Activated CD4-positive, alpha-beta T cell treated with anti-CD3 and anti-CD28 coated beads for 48 hours (primary cell): ENCODE results near the gene YPEL4.
A peak's percentile ranks its signal among the peaks of the same experiment; 100 is the strongest.

ENCODE experiments used
- DNase-seq: peaks from one replicate; pipeline ENCODE4 v3.0.0-alpha.2; 2020

Gene YPEL4

DNA sequence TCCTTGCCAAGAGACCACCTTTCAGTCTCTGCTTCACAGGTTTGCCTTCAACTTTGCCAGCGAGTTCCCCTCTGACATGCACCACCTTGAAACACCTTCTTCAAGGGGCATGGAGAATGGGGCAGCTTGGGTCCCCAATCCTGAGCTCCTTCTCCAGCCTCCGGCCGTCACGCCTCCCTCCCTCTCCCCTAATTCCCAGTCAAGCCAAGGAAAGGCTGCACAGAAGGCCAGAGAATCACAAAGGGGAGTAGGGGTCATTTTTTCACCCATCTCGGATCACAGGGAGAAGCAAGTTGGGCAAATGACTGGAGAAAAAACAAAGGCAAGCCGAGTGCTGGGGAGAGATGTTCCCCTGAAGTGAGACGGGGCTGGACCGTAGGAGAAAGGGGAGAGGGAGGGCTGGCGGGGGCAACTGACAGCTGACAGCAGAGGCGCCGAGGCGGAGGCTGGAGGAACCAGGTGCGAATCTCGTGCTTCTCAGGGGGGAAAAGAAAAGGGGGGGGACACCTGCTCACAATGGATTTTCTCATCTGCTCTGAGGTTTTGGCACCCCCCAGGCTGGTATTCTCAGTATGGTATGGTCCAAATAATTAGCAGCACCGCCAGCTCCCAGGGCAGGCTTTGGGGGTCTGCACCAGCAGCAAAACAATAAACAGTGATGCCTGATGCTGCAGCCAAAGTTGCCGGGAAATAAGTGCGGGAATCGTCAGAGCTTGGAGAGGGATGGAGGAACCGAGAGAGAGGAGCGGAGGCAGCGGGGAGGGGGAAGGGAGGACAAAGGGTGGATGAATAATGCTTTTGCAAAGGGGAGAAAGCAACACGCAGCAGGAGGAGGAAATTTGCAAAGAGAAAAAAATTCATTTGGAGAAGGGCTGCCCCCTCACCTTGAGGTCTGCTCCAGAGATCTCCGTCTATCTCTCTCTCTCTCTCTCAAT lies 644 bp downstream of the YPEL4 start:
- no peak for DNase-seq

DNA sequence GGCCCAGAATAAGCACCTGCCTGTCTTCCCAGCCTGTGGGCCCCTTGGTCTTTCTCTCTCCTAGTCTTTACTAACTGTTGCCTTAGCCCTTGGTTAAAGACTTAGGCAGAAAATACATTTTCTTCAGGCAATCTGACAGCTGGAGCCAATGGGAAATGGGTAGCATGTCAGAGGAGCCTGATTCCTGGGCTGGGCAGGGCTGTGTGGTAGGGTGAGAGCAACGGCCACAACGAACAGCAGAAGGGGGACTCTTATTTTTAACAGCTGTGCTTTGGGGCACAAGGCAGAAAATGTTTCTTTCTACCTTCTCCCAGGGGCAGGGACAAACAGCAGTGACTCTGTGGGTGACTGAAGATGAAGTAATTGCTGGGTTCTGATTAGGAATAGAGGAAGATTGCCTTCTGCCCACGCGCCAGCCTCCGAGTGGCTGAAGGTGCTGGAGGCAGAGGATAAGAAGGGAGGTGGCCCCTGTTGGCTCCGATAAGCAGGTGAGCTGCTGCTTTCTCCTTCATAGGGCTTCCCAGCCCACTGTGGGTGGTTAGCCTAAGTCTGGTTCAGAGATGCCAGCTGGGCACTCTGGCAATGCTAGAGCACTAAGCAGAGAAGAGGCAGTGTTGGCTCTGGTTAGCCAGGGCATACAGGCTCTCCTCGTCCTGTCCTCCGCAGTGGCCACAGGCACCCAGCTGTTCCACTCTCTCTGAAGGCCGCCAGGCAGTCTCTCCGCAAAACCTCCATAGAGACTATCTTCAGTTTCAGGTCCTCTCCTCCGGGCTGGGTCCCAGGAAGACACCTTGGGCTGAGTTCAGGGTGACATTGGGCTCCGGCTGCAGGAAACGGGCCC lies 1.5 kb downstream of the YPEL4 start:
- DNase-seq: no peak

DNA sequence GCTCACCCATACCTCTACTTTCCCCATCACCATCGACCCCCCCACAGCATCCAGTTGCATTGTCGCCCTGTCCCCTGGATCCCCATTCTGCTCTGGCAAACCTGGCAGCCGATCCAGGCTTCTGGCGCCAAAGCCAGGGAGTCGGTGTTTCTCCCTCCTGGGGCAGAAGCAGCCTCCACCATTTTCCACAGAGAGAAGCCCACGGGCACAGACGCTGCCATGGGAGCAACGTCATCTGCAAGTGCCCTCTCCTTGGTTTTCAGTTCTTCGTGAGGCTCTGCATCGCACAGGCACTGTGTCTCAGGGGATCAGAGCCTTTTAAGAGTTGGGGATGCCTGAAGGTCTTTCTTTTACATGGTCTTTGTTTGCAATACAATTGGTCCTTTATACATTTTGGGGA lies 2.3 kb downstream of the YPEL4 start:
- DNase-seq: no peak

- no peak for DNase-seq
Measured at GRCh38 chr11:57646799-57647303, 2.9 kb downstream of the YPEL4 start.

DNA sequence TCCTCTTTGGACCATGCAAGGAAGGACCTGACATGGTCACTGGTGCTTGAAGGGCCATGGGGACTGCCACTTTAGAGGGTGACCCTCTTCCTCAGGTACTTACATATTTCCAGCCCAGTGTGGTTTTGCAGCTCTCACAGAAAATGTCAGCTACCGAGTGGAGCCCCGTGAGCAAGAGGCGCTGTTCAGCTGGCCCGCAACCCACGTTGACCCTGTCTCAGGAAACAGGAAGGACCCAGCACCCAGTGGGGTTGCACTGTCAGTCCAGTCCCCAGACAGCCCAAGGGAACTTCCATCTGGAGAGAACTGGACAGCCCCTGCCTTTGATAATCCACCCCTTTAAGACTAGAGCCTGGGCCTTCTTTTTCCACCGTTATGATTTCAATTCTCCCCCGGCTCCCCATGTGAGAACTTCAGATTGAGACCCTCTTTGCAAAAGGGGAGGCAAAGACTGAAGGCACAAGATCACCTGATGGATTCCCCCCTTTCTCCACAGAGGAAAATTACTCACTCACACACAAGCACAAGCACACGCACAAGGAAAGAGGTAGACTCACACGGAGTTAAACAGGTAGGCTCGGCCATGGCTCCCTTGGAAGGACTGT lies 3.4 kb downstream of the YPEL4 start:
- DNase-seq: no peak

DNA sequence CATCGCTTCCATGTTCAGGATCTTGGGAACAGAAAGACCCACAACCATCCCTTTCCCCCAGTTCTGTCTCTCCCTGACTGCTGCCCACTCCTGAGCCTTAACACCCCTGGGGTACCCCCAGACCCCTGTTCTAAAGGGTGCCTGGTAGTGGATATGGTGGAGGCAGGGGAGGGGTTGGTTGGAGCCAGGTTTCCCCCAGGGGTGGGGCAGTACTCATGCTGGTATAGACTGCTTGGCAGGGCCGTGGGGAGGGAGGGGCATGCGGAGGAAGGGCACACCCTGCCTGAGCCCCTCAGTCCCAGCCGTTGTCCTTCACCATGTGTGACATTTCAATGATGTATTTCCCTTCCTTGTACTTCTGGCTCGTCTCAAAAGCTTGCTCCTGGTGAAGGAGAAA lies 4.0 kb downstream of the YPEL4 start:
- no peak for DNase-seq

GRCh38 chr11:57644748-57645688 lies 4.7 kb downstream of the YPEL4 start:
- DNase-seq: peak; percentile 92

GRCh38 chr11:57643802-57644201 lies 5.9 kb downstream of the YPEL4 start:
- DNase-seq: no peak

- DNase-seq: no peak
Measured at GRCh38 chr11:57641011-57641807, 8.5 kb downstream of the YPEL4 start.

DNA sequence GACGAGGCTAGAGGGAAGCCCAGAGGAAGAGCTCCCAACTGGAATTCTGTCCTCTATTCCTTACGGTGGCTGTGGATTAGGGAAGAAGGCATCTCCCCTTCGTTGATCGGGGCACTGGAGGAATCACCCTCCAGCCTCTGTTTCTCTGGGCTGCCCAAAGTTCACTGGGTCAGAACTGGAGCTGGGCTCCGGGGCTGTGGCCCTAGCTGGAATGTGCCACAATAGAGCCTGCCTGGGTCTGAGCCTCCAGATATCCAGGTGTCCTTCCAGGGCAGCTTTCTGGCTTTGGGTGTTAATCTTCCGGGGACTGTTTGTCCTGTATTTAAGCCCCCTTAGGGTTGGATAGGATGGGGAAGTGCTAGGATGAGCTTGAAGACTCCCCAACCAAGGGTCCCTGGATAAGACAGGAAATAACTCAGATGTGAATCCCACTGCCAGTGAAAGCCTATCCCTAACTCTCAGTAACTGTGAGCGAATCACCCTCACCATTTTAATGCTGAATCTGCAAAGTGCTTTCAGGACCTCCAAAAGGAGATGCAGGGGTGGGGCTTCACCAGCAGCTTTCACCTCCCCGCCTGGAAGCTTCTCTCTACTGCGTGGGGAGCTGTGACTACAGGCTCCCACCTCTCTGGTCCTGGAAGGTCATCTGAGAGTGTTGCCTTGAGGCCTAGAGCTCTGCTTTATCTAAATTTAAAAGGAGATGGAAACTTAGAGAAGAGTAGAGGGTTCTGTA lies 9.5 kb downstream of the YPEL4 start:
- DNase-seq: no peak

DNA sequence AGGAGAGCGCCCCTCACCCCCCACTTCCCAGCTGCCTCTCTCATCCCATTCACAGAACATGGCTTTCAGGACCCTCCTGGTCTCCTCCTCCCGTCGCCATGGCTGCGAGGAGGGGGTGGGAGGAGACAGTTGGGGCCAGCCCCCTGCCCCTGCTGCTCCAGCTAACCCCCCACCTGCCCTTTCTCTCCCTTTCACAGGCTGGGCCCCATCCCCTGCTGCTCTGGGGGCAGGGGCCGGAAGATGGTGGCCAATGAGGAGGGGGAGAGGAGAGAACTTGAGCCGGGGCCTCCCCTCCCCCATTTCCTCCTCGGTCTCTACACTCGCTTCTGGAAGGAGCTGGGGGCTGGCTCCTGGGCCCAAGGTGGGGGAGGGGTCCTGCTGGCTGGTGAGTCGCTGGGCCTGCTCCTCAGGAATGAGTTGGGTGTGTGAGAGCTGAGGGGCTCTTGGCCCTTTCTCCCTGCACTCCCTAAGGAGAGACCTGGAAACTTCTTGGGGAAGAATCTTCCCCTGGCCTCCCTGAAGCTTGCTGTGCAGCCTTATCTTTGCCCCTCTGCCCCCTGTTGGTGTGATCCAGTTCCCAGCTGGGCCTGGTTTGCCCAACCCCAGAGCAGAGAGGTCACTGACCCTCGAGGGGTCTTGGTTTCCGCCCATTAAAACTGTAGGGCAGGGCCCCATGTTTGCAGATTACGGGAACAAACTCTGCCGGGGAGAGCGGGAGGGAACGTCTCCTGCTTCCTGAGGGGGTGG lies 10.2 kb downstream of the YPEL4 start:
- no peak for DNase-seq

DNA sequence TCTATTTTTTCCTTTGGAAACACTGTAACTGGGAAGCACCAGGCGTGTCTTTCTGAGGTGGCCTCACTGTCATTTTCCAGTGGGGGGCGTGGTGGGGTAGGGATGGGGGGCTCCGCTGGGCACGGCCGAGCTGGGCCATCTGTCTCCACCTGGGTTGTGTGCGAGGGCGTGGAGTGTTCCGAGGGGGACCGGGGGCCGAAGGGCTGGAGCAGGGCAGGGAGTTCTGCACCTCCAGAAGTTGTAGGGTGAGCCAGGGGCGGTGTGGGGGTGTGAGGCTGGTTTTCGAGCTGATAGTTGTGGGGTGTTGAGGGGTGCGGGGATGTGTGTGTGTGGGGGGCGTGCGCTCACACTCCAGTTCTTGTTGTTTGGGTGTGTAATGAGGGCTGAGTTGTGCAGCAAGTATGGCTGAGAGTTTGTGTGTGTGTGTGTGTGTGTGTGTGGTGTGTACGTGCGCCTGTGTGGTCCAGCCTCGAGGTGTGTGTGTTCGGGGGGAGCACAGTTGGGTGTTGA lies 10.8 kb downstream of the YPEL4 start:
- DNase-seq: no peak

- no peak for DNase-seq
Measured at GRCh38 chr11:57638005-57638781, 11.5 kb downstream of the YPEL4 start.

- no peak for DNase-seq
Measured at GRCh38 chr11:57637626-57638004, 12.1 kb downstream of the YPEL4 start.

- DNase-seq: no peak
Measured at GRCh38 chr11:57635246-57635645, 14.5 kb downstream of the YPEL4 start.

DNA sequence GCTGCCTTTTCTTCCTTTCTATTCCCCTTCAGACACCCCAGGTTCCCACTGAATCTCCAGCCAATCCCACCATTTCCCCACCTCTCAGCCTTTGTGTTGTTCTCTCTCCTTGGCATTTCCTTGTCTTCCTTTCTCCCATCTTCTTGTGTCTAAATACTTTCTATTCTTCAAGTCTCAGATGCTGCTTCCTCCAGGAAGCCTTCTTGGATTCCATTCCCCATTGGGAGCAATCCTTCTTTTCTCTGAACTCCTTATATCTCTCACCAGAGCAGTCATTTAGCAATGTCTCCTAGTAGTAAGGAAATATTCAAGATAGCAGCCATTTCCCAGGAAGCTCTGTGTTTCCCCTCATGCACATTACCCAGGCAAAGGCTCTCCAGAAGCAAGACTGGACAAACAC lies 15.4 kb downstream of the YPEL4 start:
- DNase-seq: no peak

DNA sequence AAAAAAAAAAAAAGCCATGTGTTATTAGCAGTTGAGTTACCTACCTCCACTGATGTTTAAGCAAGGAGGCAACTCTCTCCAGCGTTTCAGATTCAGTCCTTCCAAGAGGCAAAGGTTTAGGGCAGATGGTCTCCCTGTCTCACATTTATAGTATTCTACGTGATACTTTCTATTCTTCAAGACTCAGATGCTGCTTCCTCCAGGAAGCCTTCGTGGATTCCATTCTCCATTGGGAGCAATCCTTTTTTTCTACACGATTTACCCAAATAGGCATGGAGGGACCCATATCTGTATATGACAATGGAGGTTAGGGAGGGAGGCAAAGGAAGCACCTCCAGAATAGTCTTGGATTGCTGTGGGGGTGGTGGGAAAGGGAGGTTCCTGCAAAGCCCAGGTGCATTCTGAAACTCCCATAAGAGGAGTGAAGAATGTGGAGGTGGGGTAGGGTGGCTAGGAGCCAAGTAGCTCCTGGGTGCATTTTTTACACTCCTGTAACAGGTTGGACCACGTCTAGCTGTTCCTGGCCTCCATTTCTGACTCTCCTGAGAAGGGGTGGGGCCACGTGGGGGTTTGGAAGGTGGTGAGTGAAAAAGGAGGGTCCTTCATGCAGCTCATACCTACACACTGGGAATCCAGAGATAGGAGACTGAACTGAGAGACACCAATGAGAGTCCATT lies 16.2 kb downstream of the YPEL4 start:
- DNase-seq: no peak

GRCh38 chr11:57632116-57632515 lies 17.6 kb downstream of the YPEL4 start:
- no peak for DNase-seq
